GM18519 (cell line): ENCODE results near the gene GGT6.

Source experiments
- ATAC-seq: cut with Tn5 transposase; IDR thresholded peaks from one replicate; pipeline ENCODE4 v1.9.1; 2021; ENCODE audit warnings: mild to moderate bottlenecking, moderate library complexity; ENCODE audit not compliant: unreplicated experiment, low FRiP score

Gene GGT6

GRCh38 chr17:4541328-4542002 is 18.9 kb downstream of the GGT6 start:
- no peak for ATAC-seq

DNA sequence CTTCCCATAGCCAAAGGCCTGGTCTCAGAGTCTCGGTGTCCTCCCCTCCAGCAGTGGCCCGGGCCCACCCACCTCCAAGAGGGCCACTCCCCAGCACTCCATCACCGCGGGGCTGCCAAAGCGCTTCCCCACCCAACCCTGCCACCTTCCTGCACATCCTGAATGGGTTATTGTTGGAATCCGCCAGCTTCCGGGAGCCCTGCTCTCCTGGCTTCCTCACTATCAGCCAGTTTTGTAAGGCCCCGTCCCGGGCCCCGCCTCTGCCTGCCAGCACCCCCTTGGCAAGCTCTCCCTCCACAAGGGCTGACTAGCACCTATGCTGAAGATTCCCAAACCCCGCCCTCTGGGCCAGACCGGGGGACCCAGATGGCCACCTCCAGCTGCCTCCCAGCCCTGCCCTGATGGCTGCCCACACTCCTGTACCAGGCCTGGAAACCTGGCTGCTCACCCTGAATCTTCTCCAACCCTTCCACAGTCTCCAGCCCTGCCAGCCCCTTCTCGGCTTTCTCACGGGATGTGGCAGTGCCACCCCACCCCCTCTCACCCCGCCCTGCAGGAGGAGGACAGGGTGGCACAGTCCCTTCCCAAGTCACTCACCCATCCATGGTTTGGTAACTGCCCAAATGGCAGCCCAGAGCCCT is 19.6 kb downstream of the GGT6 start:
- no peak for ATAC-seq

- ATAC-seq = no peak
These were observed 20.1 kb downstream of the GGT6 start for GRCh38 chr17:4540224-4540651.

GRCh38 chr17:4539576-4540223 is 20.7 kb downstream of the GGT6 start:
- no peak for ATAC-seq

- ATAC-seq = no peak
These were observed 21.4 kb downstream of the GGT6 start for GRCh38 chr17:4539025-4539424.

DNA sequence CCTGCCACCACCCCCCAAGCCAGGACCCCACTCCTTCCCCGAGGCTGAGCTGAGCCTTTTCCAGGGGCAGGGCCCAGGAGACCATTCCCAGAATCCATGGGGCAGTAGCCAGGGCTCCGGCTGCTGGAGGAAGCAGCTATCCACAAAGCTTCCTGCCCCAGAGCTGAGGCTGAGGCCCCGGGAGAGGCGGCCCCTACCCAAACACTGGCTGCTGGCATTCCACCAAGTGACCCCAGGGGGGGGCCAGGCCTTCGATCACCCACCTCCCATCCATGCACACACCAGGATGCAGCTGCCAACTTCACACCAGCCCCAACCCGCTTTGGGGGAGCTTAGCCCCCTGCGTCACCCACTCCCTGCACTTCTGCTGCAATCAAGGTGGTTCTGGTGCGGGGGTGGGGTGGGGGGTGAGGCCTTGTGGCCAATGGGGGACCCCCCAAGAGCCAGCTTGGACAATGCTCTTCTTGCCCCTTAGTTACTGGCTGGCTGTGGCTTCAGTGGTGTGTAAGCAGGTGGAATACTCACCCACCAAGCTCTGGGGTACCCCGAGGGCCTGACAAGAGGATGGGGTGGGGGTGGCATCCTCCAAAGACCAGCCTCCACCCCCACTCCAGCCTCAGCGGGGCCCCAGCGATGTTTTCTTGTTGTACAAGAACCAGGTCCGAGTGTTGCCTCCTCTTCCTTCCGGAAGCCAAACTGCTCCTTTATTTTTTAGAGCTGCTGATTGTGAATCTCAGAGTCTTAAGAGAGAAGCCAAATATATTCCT is 22.0 kb downstream of the GGT6 start:
- no peak for ATAC-seq

- no peak for ATAC-seq
These were observed 22.7 kb downstream of the GGT6 start for GRCh38 chr17:4537451-4538235.

GRCh38 chr17:4536742-4537411 is 23.5 kb downstream of the GGT6 start:
- no peak for ATAC-seq

DNA sequence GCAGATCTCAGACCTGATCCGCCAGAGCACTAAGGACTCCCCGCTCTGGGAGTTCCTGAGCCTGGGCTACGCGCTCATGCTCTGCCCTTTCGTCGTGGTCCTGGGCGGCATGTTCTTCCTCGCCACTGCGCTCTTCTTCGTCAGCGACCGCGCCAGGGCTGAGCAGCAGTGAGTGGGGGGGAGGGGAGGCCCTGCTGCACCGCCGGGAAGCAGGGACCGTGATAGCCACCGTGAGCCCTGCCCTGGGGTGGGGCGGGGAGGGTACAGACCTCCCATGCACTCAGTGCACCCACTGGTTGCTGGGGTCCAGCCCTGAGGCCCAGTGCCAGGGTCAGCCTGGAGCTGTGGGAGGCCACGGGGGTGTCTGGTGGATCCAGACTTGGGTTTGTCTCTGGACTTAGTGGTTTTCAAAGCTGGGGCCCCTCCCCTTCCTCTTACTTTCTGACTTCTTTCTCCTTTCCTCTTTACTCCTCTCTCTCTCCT is 24.1 kb downstream of the GGT6 start:
- ATAC-seq = no peak

DNA sequence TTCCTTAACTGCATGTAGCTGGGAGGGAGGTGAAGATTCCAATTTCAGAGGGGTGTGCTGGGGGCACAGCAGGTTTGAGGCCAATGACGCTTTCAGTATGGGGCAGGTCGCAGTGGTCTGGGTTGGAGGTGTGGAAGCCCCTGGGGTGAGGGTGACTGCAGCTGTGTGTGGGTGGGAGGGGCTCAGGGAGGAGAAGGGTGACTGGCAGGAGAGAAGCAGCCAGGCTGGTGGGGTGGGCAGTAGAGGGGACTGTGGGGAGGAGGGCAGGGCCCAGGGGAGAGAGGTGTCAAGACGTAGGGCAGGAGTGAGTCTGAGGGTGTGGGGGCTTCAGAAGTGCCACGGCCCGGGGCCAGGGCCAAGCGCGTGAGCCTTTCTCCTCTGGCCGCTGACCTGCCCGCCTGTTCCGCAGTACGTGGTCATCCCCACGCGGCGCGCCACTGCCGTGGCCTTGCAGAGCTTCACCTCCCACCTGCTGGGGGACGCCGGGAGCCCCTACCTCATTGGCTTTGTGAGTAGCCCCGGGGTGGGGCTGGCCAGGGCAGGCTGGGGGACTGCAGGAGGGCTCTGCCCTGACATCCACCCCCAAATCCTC is 24.6 kb downstream of the GGT6 start:
- no peak for ATAC-seq

DNA sequence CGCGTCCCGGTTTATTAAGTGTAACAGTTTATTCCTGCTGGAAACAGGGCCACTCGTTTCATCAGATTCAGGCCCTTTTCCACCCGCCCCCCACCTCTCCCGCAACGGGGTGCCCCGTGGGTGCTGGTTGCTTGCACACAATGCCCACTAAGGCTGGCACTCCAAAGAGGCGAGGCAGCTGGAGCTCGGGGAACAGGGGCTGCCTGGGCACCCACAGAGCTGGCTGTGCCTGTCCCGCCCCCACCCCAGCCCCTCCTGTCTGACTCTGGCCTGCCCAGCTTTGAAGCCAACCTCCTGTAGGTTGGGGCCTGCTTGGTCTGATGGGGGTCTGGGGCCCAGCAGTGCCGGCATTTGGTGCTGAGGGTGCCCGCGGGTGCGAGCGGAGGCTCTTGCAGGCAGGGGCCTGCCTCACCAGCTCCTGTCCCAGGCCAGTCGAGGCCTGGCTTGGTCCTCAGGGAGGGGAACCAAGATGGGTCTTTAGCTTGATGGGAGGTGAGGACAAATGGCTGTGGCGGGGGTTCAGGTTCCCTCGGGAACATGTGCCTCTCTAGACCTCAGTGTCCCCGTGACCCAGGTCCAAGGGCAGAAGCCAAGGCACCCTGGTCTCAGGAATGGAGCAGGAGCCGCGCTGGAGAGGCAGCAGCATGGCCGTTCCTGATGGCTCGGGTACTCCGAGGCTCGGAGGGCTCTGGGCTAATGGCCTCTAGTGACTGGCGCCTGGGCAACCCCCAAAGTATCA is 25.3 kb downstream of the GGT6 start:
- no peak for ATAC-seq

- ATAC-seq = no peak
These were observed 25.9 kb downstream of the GGT6 start for GRCh38 chr17:4534515-4534914.

GRCh38 chr17:4533523-4534504 is 26.6 kb downstream of the GGT6 start:
- ATAC-seq = no peak

DNA sequence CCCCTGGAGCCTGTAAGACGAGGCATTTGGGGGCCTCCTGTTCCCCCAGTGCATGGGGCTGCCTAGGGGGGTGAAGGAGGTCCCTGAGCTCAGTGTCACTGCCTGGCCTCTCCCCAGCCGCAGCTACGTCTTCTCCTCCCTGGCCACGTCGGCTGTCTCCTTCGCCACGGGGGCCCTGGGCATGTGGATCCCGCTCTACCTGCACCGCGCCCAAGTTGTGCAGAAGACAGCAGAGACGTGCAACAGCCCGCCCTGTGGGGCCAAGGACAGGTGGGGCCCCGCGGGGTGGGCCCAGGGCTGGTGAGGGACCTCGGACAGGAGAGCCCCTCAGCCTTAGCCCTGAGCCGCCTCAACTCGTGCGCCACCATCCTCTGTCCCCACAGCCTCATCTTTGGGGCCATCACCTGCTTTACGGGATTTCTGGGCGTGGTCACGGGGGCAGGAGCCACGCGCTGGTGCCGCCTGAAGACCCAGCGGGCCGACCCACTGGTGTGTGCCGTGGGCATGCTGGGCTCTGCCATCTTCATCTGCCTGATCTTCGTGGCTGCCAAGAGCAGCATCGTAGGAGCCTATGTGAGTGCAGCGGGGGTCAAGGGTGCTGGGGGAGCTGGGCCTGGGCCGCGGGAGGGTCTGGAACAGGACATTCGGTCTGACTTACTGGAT is 27.4 kb downstream of the GGT6 start:
- no peak for ATAC-seq

DNA sequence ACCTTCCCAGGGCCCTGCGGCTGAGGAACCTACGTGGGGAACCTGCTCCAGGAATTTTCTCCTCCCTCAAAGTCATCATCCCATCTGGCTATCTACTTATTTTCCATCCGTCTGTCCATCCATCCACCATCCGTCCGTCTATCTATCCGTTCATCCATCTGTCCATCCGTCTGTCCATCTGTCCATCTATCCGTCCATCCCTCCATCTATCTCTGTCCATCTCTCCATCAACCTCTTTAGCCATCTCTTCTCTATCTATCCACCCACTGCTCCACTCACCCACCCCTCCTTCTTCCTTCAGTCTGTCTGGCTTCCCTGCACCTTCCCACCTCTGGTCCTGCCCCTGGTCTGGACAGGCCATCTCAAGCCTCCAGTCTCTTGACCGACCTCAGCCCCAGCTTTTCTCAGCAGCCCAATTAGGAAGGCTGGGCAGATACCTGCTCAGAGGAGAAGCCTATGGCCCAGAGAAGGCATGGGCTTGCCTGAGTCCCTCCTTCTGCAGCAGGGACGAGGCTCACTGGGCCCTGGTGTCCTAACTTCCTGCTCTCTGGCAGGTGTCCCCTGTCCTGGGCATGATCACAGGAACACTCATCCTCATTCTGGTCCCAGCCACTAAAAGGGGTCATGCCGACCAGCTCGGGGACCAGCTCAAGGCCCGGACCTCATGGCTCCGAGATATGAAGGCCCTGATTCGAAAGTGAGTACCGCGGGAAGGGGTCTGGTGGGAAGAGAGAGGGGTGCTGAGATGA is 28.2 kb downstream of the GGT6 start:
- no peak for ATAC-seq
